ENCODE measurements around the gene TUBB4A.

GRCh38 chr19:6460099-6460884, 41.8 kb downstream of the TUBB4A start:
- no peak for TF ChIP-seq CTCF (IDR thresholded peaks at IDR 0.05)
- no peak for TF ChIP-seq EP300 (IDR thresholded peaks at IDR 0.05)
- TF ChIP-seq E2F6 (IDR thresholded peaks at IDR 0.05; ENCODE audit: borderline replicate concordance, low read depth): 0 out of 2 replicates have a peak, but pooled peaks have one; percentile 16
- no peak for TF ChIP-seq NR3C1 (IDR thresholded peaks at IDR 0.05)
- TF ChIP-seq, protein P1, sequence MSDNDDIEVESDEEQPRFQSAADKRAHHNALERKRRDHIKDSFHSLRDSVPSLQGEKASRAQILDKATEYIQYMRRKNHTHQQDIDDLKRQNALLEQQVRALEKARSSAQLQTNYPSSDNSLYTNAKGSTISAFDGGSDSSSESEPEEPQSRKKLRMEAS (IDR thresholded peaks at IDR 0.05): peak; percentile 63
- TF ChIP-seq JUNB (IDR thresholded peaks at IDR 0.05): no peak
- TF ChIP-seq EHMT2 (IDR thresholded peaks at IDR 0.05; ENCODE audit: low read depth): no peak
- no peak for TF ChIP-seq CHD2 (IDR thresholded peaks at IDR 0.05; ENCODE audit: low read length, partially characterized antibody)
- no peak for TF ChIP-seq RCOR1 (IDR thresholded peaks at IDR 0.05; ENCODE audit: low read depth, low read length)
- no peak for TF ChIP-seq USF2 (IDR thresholded peaks at IDR 0.05)
- TF ChIP-seq POLR2A (IDR thresholded peaks at IDR 0.05; ENCODE audit: low read length): no peak
- no peak for TF ChIP-seq RARB (CRISPR knock-in tag; IDR thresholded peaks at IDR 0.05)

Measured in A549 (cell line).